HepG2 (cell line): ENCODE results near the gene VEGFC. TPM values are rescaled to one million over a fixed set of nuclear protein-coding genes. Genes with fewer than 3 reads are reported as not detected.

Experiments
- ATAC-seq: fragments of 200-7000 bp; cut with Tn5 transposase; 3 replicates; pipeline ENCODE4 v1.9.1; 2020; ENCODE audit warnings: mild to moderate bottlenecking, moderate library complexity
- BruUV-seq: library from RNA; stranded (reverse); fragments of 400-500 nt; replicated peaks from 2 replicates; lab custom pipeline; 2021; lab: Mats Ljungman, UMichigan
- CTCF ChIA-PET: fragments of 300-600 bp; formaldehyde crosslinking; extraction: SDS; loops from one replicate; lab custom pipeline; 2021; ENCODE audit warnings: low total read pairs, inconsistent platforms, low intra/inter-chr PET ratio; lab: Yijun Ruan, JAX
- POLR2A ChIA-PET: fragments of 350-600 bp; sonication (Branson Sonifier 250); formaldehyde crosslinking; loops from one replicate; lab custom pipeline; 2020; ENCODE audit warnings: antibody characterized with exemption, inconsistent platforms; lab: Yijun Ruan, JAX
- DNase-seq: peaks from one replicate; pipeline ENCODE4 v3.0.0-alpha.2; 2015; ENCODE audit warnings: low spot score
- FAIRE-seq: peaks from 3 replicates; lab custom pipeline; 2011; peaks lifted over from hg19 to GRCh38; lab: Jason Lieb, UNC
- H2AFZ ChIP-seq: one replicate; pipeline ENCODE4 v1.6.1; 2011; ENCODE audit warnings: low read length, inconsistent platforms
- H3K27ac ChIP-seq: fragments of 300-600 bp; 3 replicates; pipeline ENCODE4 v1.8.0; 2011; ENCODE audit warnings: mixed run types, mild to moderate bottlenecking, mixed read lengths, low read length, inconsistent platforms; ENCODE audit not compliant: insufficient read depth; ENCODE audit errors: extremely low read length
- H3K27me3 ChIP-seq, 2 experiments: fragments of 200-600 bp in 1 of 2; 2 replicates in 1 of 2; 3 replicates in 1 of 2; pipeline versions ENCODE4 v1.6.0 to v1.8.0; 2011; ENCODE audit warnings: low read length in 2 of 2, mild to moderate bottlenecking in 2 of 2, moderate library complexity in 2 of 2, inconsistent platforms in 1 of 2; ENCODE audit not compliant: insufficient read depth in 2 of 2, control insufficient read depth in 1 of 2
- H3K36me3 ChIP-seq, 2 experiments: fragments of 200-600 bp in 1 of 2; replicated peaks in 1 of 2; 2 replicates in 1 of 2; 3 replicates in 1 of 2; pipeline versions ENCODE4 v1.5.1 to v1.8.0; 2011; ENCODE audit warnings: low read length in 2 of 2, inconsistent platforms in 1 of 2; ENCODE audit not compliant: insufficient read depth in 2 of 2, control insufficient read depth in 1 of 2
- H3K4me1 ChIP-seq: 2 replicates; pipeline ENCODE4 v1.5.1; 2012; ENCODE audit warnings: low read length, inconsistent platforms; ENCODE audit not compliant: insufficient read depth
- H3K4me2 ChIP-seq: 2 replicates; pipeline ENCODE4 v1.6.0; 2011; ENCODE audit warnings: low read depth, low read length, inconsistent platforms
- H3K4me3 ChIP-seq, 3 experiments: fragments of 200-600 bp in 1 of 3; sonication (generic), shearing (Covaris generic) in 1 of 3; replicated peaks in 1 of 3; 2 replicates each; pipeline ENCODE4 v1.5.1; 2011 to 2016; ENCODE audit warnings: low read length in 3 of 3, inconsistent platforms in 2 of 3, low read depth in 2 of 3, mild to moderate bottlenecking in 2 of 3, control low read depth in 1 of 3, mixed read lengths in 1 of 3; ENCODE audit not compliant: insufficient read depth in 1 of 3
- H3K79me2 ChIP-seq: one replicate; pipeline ENCODE4 v1.6.1; 2011; ENCODE audit warnings: low read length, inconsistent platforms; ENCODE audit not compliant: insufficient read depth
- H3K9ac ChIP-seq: 2 replicates; pipeline ENCODE4 v1.6.0; 2011; ENCODE audit warnings: mild to moderate bottlenecking, low read depth, low read length, inconsistent platforms; ENCODE audit not compliant: insufficient read depth
- H3K9me3 ChIP-seq: 2 replicates; pipeline ENCODE4 v1.5.1; 2012; ENCODE audit warnings: mild to moderate bottlenecking, low read length
- H4K20me1 ChIP-seq: 2 replicates; pipeline ENCODE4 v1.6.0; 2011; ENCODE audit warnings: inconsistent platforms, mild to moderate bottlenecking, low read length, moderate library complexity; ENCODE audit not compliant: insufficient read depth
- KLF6 ChIP-seq: IDR thresholded peaks from 2 replicates; pipeline ENCODE4 v1.8.0; 2016; ENCODE audit warnings: missing biosample characterization, missing genetic modification reagents
- REPIN1 ChIP-seq: sonication (generic); formaldehyde crosslinking; IDR thresholded peaks from 2 replicates; pipeline ENCODE4 v1.8.0; 2022; ENCODE audit warnings: missing genetic modification reagents, low read depth, mild to moderate bottlenecking, borderline replicate concordance
- SIX4 ChIP-seq: sonication (generic); formaldehyde crosslinking; IDR thresholded peaks from 2 replicates; pipeline ENCODE4 v1.4.0; 2020; ENCODE audit warnings: missing genetic modification reagents
- TBL1XR1 ChIP-seq: fragments of 150-350 bp; IDR thresholded peaks from 2 replicates; pipeline ENCODE4 v1.6.1; 2014; ENCODE audit warnings: borderline replicate concordance, low read length; ENCODE audit not compliant: partially characterized antibody
- TBX3 ChIP-seq: fragments of 450-650 bp; IDR thresholded peaks from 2 replicates; pipeline ENCODE4 v1.6.1; 2017; ENCODE audit warnings: antibody characterized with exemption, mild to moderate bottlenecking, inconsistent platforms, borderline replicate concordance
- ZKSCAN5 ChIP-seq: sonication (generic); formaldehyde crosslinking; IDR thresholded peaks from 2 replicates; pipeline ENCODE4 v1.5.1; 2020; ENCODE audit warnings: mild to moderate bottlenecking, missing genetic modification reagents
- ZNF124 ChIP-seq: sonication (generic); formaldehyde crosslinking; IDR thresholded peaks from 2 replicates; pipeline ENCODE4 v1.4.0; 2020; ENCODE audit warnings: missing genetic modification reagents
- ZNF609 ChIP-seq: sonication (generic); formaldehyde crosslinking; IDR thresholded peaks from 2 replicates; pipeline ENCODE4 v1.4.0; 2020; ENCODE audit warnings: mild to moderate bottlenecking, missing genetic modification reagents, borderline replicate concordance
- ZNF780A ChIP-seq: sonication (generic); formaldehyde crosslinking; IDR thresholded peaks from 2 replicates; pipeline ENCODE4 v1.8.0; 2022; ENCODE audit warnings: mild to moderate bottlenecking, missing genetic modification reagents, moderate library complexity
- WGBS: methylation state at CpG from one replicate; pipeline ENCODE4 v1.1.6; 2017; ENCODE audit warnings: low lambda C conversion rate; 5-methylcytosine and 5-hydroxymethylcytosine counted together
- in situ Hi-C: cut with HindIII; loops from 2 replicates; pipeline ENCODE4 v1.10.0; 2017; ENCODE audit warnings: low pct_unique_long_range_greater_than_20kb; ENCODE audit not compliant: extremely low pct_ligation_motif_present
- intact Hi-C: fragments of 100-400 bp; cut with micrococcal nuclease; formaldehyde crosslinking; loops from one replicate; pipeline ENCODE4 v1.10.0; 2022; ENCODE audit not compliant: unreplicated experiment
- polyA plus RNA-seq, 8 experiments: library from polyadenylated mRNA; depleted of rRNA in 3 of 8; stranded (reverse) in 7 of 8; unstranded in 1 of 8; fragments of >200 nt; fragmentation: Illumina TruSeq in 4 of 8; extraction: Trizol in 4 of 8; gene quantifications; 2 replicates each; pipeline versions ENCODE4 v1.2.1 to v1.2.3, GENCODE V29; 2011 to 2016; ENCODE audit warnings: low read depth in 4 of 8, missing spikeins in 1 of 8, mixed read lengths in 1 of 8; ENCODE audit not compliant: insufficient read depth in 1 of 8
- total RNA-seq, 5 experiments: library from RNA; depleted of rRNA; stranded (reverse); fragments of >200 nt; fragmentation: Illumina TruSeq; extraction: Trizol; gene quantifications; 2 replicates each; pipeline ENCODE4 v1.2.3, GENCODE V29; 2016; ENCODE audit warnings: low read depth in 1 of 5
- TF ChIP-seq, protein P1 (sequence below): sonication (generic); formaldehyde crosslinking; conservative IDR thresholded peaks from 2 replicates; pipeline ENCODE4 v1.4.0; 2020; ENCODE audit warnings: missing genetic modification reagents
- TF ChIP-seq, protein P2 (sequence below): sonication (generic); formaldehyde crosslinking; IDR thresholded peaks from 2 replicates; pipeline ENCODE4 v1.5.1; 2020; ENCODE audit warnings: missing genetic modification reagents, mild to moderate bottlenecking, borderline replicate concordance
- TF ChIP-seq, protein P3 (sequence below): fragments of 450-650 bp; IDR thresholded peaks from 2 replicates; pipeline ENCODE4 v1.6.1; 2017

The VEGFC gene
- total and polyA plus RNA-seq, 2 of the 13 experiments (the other 11 are each of a cell fraction or from before 2014, with no cell fraction given): not detected

GRCh38 chr4:176775338-176775737, 17.4 kb downstream of the VEGFC start (continued):
- TF ChIP-seq, protein P1, sequence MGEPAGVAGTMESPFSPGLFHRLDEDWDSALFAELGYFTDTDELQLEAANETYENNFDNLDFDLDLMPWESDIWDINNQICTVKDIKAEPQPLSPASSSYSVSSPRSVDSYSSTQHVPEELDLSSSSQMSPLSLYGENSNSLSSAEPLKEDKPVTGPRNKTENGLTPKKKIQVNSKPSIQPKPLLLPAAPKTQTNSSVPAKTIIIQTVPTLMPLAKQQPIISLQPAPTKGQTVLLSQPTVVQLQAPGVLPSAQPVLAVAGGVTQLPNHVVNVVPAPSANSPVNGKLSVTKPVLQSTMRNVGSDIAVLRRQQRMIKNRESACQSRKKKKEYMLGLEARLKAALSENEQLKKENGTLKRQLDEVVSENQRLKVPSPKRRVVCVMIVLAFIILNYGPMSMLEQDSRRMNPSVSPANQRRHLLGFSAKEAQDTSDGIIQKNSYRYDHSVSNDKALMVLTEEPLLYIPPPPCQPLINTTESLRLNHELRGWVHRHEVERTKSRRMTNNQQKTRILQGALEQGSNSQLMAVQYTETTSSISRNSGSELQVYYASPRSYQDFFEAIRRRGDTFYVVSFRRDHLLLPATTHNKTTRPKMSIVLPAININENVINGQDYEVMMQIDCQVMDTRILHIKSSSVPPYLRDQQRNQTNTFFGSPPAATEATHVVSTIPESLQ (CRISPR knock-in tag): no peak
- TF ChIP-seq TBX3 (no peak), KLF6 (CRISPR knock-in tag) (no peak), TBL1XR1 (no peak), SIX4 (no peak)
- TF ChIP-seq, protein P2, sequence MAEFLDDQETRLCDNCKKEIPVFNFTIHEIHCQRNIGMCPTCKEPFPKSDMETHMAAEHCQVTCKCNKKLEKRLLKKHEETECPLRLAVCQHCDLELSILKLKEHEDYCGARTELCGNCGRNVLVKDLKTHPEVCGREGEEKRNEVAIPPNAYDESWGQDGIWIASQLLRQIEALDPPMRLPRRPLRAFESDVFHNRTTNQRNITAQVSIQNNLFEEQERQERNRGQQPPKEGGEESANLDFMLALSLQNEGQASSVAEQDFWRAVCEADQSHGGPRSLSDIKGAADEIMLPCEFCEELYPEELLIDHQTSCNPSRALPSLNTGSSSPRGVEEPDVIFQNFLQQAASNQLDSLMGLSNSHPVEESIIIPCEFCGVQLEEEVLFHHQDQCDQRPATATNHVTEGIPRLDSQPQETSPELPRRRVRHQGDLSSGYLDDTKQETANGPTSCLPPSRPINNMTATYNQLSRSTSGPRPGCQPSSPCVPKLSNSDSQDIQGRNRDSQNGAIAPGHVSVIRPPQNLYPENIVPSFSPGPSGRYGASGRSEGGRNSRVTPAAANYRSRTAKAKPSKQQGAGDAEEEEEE (CRISPR knock-in tag): no peak

- no peak for DNase-seq
- Histone ChIP-seq H3K4me1 (no peaks in the 10 kb centered on the region), H2AFZ (no peak overlapping the region), H3K27ac (no peak overlapping the region), H3K9me3 (no peaks in the 10 kb centered on the region), H3K4me3 (no peak overlapping the region), H3K27me3 (no peaks in the 10 kb centered on the region), H3K9ac (no peak overlapping the region), H3K36me3 (no peaks in the 10 kb centered on the region), H3K79me2 (no peaks in the 10 kb centered on the region), H3K4me2 (no peak overlapping the region), H4K20me1 (no peaks in the 10 kb centered on the region)
- intact Hi-C loops (no loop called here), in situ Hi-C loops (no loop called here)
- no peak for ATAC-seq
- ChIA-PET POLR2A (no interaction called here), CTCF (no interaction called here)
- no peak for FAIRE-seq
- 4% methylated on average over 4 of the region's 4 CpGs for WGBS
- no TSS peak for BruUV-seq
- TF ChIP-seq ZNF780A (no peak), REPIN1 (CRISPR knock-in tag) (no peak), ZNF609 (CRISPR knock-in tag) (no peak), ZNF124 (no peak), ZKSCAN5 (CRISPR knock-in tag) (no peak)
- TF ChIP-seq, protein P3, sequence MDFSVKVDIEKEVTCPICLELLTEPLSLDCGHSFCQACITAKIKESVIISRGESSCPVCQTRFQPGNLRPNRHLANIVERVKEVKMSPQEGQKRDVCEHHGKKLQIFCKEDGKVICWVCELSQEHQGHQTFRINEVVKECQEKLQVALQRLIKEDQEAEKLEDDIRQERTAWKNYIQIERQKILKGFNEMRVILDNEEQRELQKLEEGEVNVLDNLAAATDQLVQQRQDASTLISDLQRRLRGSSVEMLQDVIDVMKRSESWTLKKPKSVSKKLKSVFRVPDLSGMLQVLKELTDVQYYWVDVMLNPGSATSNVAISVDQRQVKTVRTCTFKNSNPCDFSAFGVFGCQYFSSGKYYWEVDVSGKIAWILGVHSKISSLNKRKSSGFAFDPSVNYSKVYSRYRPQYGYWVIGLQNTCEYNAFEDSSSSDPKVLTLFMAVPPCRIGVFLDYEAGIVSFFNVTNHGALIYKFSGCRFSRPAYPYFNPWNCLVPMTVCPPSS: no peak
Observed at GRCh38 chr4:176774852-176775251, 17.9 kb downstream of the VEGFC start.
